Measurements from ENCODE around the gene FGF22.
A peak's percentile ranks its signal among the peaks of the same experiment; 100 is the strongest.

Gene FGF22

DNA sequence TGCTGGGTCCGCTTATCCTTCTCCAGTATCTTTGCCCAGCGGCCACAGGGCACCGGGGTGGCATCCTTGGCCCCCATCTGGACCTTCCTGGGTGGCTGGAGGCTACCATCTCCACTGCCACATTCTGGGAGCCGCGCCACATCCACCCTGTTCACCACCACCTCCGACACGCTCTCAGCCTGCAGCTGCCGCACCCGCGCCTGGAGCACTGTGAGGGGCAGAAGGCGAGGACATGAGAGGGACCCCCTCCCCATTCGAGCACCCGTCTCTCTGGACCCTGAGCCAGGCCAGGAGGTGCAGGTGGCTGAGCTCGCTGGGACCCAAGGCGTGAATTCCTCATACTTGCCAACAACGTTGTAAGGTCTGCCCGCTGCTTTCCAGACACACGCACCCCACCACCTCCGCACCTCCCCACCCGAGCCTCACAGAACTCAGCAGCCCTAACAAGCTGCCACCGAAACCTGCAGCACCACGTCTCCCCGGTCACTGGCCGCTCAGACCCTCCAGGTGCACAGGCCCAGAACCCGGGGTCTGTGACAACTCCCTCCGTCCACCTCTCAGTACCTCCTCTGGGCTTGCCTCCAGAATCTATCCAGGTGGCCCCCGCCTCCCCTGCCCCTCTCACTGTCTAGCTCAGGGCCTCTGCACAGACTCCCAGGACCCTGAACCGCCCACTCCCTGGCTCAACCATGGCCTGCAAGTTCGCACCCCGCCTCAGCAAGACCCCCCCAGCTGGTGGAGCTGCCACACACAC lies 9.5 kb upstream of the FGF22 start:
- H3K4me3 ChIP-seq (ENCODE audit: low read depth, low read length), result no peak overlapping the region
- TF ChIP-seq MAX (IDR thresholded peaks at IDR 0.05; ENCODE audit: low read depth, low read length) (no peak), POLR2A (IDR thresholded peaks at IDR 0.05; ENCODE audit: extremely low read depth, insufficient read length) (no peak), MYC (IDR thresholded peaks at IDR 0.05; ENCODE audit: low read depth, low read length) (no peak)
- TF ChIP-seq, protein P1, sequence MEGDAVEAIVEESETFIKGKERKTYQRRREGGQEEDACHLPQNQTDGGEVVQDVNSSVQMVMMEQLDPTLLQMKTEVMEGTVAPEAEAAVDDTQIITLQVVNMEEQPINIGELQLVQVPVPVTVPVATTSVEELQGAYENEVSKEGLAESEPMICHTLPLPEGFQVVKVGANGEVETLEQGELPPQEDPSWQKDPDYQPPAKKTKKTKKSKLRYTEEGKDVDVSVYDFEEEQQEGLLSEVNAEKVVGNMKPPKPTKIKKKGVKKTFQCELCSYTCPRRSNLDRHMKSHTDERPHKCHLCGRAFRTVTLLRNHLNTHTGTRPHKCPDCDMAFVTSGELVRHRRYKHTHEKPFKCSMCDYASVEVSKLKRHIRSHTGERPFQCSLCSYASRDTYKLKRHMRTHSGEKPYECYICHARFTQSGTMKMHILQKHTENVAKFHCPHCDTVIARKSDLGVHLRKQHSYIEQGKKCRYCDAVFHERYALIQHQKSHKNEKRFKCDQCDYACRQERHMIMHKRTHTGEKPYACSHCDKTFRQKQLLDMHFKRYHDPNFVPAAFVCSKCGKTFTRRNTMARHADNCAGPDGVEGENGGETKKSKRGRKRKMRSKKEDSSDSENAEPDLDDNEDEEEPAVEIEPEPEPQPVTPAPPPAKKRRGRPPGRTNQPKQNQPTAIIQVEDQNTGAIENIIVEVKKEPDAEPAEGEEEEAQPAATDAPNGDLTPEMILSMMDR (IDR thresholded peaks at IDR 0.05; ENCODE audit: low read depth, low read length), result no peak
- DNase-seq (ENCODE audit: low read depth), result no peak

DNA sequence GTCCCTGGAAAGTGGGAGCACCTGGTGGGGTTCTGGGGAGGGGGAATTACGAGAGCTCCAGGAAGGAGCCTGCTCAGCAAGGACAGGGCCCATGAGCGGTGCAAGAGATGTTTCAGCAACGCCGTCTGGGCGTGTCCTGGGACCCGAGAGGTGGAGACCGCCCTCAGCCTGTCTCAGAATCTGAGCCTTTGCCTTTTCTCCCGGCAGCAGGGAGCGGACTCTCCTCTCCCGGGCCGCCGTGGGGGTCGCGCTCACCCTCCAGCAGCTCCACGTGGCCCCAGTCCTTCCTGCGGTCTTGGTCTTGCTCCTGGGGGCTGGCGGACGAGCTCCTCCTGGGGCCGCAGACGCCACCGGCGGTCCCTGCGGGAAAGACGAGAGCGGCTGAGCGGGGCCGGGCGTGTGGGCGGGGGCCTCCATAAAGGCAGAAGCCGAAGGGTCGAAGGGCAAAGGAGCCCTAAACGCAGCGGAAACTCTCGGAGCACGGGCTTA lies 7.1 kb upstream of the FGF22 start:
- peak overlapping the region; percentile 79 for H3K4me3 ChIP-seq (ENCODE audit: low read depth, low read length)
- TF ChIP-seq, protein P1 (IDR thresholded peaks at IDR 0.05; ENCODE audit: low read depth, low read length), result no peak
- TF ChIP-seq MYC (IDR thresholded peaks at IDR 0.05; ENCODE audit: low read depth, low read length), result no peak
- TF ChIP-seq POLR2A (IDR thresholded peaks at IDR 0.05; ENCODE audit: extremely low read depth, insufficient read length), result no peak
- peak; percentile 54 for TF ChIP-seq MAX (IDR thresholded peaks at IDR 0.05; ENCODE audit: low read depth, low read length)
- DNase-seq (ENCODE audit: low read depth), result peak; percentile 67

DNA sequence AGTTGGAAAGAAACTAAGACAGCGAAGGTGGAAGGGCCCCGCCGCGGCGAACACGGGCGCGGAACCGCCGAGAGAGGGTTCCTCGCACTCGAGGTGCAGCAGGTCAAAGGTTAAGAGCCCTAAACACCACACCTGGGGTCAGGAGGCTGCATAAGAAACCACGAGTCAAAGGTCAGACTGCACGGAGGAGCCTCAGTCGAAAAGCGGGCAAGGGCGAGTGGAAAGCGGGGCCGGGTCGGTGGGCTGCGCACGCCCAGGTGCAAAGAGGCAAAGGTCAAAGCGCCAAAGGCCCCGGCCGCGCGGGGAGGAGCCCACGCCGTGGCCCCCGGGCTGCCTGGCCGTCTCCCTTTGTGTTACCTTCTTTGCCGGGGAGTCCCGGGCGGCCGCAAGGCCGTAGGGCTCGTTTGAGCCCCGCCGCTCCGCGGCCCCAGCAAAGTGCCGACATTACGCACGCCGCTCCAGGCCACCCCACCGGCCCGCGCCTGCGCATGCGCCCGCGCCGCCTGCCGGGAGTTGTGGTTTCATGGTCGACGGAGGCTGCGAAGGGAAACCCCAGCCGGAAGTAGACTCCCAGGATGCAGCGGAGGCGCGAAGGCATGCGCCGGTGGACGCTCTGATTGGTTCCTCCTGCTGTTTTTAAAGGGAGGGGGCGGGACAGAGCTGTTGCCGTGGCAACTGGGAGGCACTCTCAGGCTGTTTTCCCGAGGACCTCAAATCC lies 6.5 kb upstream of the FGF22 start, which contains the start of gene POLRMT:
POLRMT (minus strand) TSS at position 470 of the 718 bp plus-strand sequence; CDS start at position 445, 25 bp downstream.
- H3K4me3 ChIP-seq (ENCODE audit: low read depth, low read length), result peak within 1 kb of the TSS; percentile 79
- TF ChIP-seq POLR2A (IDR thresholded peaks at IDR 0.05; ENCODE audit: extremely low read depth, insufficient read length) (peak; percentile 67), MYC (IDR thresholded peaks at IDR 0.05; ENCODE audit: low read depth, low read length) (peak; percentile 83), MAX (IDR thresholded peaks at IDR 0.05; ENCODE audit: low read depth, low read length) (peak; percentile 82)
- TF ChIP-seq, protein P1 (IDR thresholded peaks at IDR 0.05; ENCODE audit: low read depth, low read length), result no peak
- DNase-seq (ENCODE audit: low read depth), result peak; percentile 95

- H3K4me3 ChIP-seq (ENCODE audit: low read depth, low read length), result peak overlapping the region; percentile 69
- no peak for DNase-seq (ENCODE audit: low read depth)
- TF ChIP-seq MYC (IDR thresholded peaks at IDR 0.05; ENCODE audit: low read depth, low read length) (no peak), MAX (IDR thresholded peaks at IDR 0.05; ENCODE audit: low read depth, low read length) (no peak), POLR2A (IDR thresholded peaks at IDR 0.05; ENCODE audit: extremely low read depth, insufficient read length) (no peak)
- TF ChIP-seq, protein P1 (IDR thresholded peaks at IDR 0.05; ENCODE audit: low read depth, low read length), result no peak
Measured at GRCh38 chr19:633786-634639, 5.7 kb upstream of the FGF22 start.

- no peak for TF ChIP-seq MYC (IDR thresholded peaks at IDR 0.05; ENCODE audit: low read depth, low read length)
- TF ChIP-seq, protein P1 (IDR thresholded peaks at IDR 0.05; ENCODE audit: low read depth, low read length), result no peak
- DNase-seq (ENCODE audit: low read depth), result no peak
- no peak overlapping the region for H3K4me3 ChIP-seq (ENCODE audit: low read depth, low read length)
Measured at GRCh38 chr19:634975-635652, 4.6 kb upstream of the FGF22 start.

Data from NB4 (cell line).